ENCODE data around the gene SPACA7.

SPACA7 gene

GRCh38 chr13:112481458-112481857, 105.3 kb downstream of the SPACA7 start:
- DNase-seq (ENCODE audit: low read depth) = peak; percentile 18
- no peak for TF ChIP-seq CTCF (conservative IDR thresholded peaks at IDR 0.05; ENCODE audit: low read length)
- no peak overlapping the region for H3K4me3 ChIP-seq (ENCODE audit: low read length)

GRCh38 chr13:112483299-112483698, 107.1 kb downstream of the SPACA7 start:
- TF ChIP-seq CTCF (conservative IDR thresholded peaks at IDR 0.05; ENCODE audit: low read length) = no peak
- no peak for DNase-seq (ENCODE audit: low read depth)
- no peak overlapping the region for H3K4me3 ChIP-seq (ENCODE audit: low read length)
